Superior temporal gyrus (tissue), 1 donor: Measurements from ENCODE around the gene USP6.
A peak's percentile ranks its signal among the peaks of the same experiment; 100 is the strongest.
"Not testable (repeated sequence)": the region's sequence is repeated elsewhere in the genome, so short reads cannot be mapped to it uniquely, and the experiment has no call there.

Experiments
- DNase-seq: peaks from one replicate; pipeline ENCODE4 v3.0.0-alpha.2; 2016; ENCODE audit errors: extremely low spot score

The USP6 gene

DNA sequence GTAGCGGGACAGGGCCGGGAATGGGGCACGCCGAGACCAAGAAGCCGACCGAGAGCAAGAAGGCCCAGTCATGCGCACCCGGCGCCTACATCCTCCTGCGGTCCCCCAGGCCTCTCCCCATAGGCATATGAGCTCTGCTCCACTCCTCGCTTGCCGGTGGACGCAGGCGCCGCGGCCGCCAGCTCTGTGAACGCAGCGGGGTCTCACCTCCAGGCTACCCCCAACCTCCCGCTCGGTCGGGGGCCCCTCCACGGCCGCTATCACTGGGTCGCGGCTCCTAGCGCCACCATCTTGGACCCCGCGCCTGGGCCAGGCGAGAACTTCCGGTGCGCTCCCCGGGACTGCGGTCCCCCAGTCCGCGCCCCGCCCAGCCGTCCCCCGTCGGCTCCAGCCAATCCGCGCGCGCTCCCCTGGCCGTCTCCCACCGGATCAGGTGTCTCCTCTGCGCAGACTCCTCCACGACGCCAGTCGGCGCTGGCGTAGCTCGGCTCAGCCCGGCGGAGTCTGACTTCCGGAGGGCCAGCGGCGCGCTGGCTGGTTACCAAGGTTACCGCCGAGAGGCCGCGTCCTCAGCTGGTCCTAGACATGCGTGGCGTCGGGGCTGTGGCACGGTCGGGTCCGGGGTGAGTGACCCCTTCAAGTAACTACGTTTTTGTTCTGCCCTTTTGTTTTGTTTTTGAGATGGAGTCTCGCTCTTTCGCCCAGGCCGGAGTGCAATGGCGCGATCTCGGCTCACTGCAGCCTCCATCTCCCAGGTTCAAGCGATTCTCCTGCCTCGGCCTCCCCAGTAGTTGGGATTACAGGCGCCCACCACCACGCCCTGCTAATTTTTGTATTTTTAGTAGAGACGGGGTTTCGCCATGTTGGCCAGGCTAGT, 75.9 kb downstream of the USP6 start, which contains the start of gene ZNF594:
Gene ZNF594 (minus strand): TSS at position 328 of the 877 bp plus-strand sequence. CDS start 7,612 bp downstream, outside the sequence.
- peak; percentile 93 for DNase-seq

DNA sequence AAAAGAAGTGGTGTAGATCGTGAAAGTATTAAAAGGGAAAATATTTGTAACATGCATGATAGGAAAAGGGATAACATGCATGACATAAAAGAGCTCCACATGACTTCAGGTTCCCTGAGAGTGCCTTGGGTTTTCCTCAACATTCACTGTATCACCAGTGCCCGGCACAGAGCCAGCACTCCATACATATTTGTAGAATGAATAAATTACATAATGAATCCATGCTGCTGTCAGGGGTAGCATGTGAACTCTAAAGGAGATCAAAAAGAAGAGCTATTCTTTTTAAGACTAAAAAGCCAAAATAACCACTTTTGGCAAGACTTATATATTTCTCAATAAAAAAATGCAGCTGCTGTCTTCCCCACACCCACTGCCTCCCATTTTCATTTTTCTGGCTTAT, 78.5 kb downstream of the USP6 start:
- peak; percentile 41 for DNase-seq

DNA sequence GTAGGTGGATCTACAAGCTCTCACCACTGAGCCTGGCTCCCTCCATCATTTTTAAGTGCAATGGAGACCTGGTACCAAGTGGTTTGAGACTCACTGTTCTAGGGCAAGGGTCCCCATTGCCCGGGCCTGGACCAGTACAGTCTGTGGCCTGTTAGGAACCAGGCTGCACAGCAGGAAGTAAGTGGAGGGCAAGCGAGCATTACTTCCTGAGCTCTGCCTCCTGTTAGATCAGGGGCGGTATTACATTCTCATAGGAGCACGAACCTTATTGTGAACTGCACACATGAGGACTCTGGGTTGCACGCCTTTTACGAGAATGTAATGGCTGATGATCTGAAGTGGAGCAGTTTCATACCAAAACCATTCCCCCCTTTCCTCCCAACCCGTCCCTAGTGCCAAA, 82.6 kb downstream of the USP6 start:
- no peak for DNase-seq

DNA sequence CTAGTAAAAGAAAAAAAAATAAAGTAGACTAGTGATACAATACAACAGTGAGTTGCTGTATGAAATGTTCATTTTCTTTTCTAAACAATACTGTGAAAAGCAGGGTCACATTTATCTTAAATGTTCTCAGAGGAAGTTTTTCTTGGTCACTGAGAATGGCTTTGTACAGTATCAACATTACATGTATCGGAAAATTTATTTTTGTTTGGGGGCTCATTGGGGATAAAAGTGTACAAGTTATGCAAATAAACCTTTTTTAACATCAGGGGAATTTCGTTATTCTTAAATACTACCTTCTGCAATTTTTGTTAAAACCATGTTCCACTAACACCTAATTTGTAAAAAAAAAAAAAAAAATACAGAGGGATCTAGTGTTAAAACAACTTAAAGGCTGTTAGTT, 84.5 kb downstream of the USP6 start:
- DNase-seq: no peak

DNA sequence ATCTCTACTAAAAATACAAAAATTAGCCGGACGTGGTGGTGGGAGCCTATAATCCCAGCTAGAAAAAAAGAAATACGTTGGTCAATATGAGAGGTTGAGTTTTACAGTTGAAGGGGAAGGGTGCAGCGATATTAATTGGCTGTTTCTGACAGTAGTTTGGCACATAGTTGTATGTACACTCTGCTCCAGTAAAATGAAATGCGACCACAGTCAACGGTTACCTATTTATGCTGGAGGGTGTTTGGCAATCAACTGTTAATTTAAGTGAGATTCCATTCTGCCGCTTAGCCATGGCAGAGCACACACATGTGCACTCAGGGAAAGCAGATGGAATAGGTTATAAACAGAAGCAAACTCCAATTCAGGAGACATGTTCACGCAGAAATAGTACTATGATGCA, 85.2 kb downstream of the USP6 start:
- DNase-seq: no peak

DNA sequence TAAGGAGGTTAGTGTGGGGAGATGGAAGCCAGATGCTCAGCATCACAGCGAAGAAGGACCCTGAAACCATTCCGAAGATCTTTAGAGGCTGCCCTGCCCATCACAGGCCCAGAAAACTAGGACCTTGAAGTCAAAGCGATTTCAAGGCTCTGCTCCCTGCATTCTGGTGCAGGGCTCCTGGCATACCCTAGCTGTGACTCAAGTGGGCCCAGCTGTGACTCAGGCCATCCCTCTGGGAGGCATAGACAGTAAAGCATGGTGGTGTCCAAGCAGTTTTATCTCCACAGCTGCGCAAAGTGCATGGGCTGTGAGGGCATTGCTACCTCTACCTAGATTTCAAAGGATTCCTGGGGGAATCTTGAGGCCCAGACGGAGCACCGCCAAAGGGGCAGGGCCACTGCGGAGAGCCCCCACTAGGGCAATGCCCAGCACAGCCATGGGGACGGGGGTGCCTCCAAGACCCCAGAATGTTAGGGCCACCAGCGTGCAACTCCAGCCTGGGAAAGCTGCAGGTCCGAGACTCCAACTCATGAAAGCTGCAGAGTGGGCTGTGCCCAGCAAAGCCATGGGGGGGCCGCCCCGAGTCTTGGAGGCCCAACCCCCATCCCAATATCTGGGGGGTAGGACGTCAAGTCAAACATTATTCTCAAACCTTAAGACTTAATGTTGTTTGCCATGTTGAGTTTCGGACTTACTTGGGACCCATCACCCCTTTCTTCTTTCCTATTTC, 87.5 kb downstream of the USP6 start:
- DNase-seq: no peak

DNA sequence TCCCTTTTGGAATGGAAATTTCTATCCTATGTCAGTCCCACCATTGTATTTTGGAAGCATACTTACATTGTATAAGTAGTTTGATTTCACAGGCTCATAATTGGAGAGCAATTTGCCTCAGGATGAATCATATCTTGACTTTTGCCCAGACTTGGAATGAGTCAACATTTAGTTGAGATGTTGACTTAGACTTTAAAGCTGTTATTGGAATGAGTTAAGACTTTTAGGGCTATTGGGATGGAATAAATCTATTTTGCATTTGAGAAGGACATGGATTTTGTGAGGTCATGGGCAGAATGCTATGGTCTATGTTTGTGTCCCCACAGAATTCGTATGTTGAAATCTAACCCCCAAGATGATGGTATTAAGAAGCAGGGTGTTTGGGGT, 88.1 kb downstream of the USP6 start:
- no peak for DNase-seq

DNA sequence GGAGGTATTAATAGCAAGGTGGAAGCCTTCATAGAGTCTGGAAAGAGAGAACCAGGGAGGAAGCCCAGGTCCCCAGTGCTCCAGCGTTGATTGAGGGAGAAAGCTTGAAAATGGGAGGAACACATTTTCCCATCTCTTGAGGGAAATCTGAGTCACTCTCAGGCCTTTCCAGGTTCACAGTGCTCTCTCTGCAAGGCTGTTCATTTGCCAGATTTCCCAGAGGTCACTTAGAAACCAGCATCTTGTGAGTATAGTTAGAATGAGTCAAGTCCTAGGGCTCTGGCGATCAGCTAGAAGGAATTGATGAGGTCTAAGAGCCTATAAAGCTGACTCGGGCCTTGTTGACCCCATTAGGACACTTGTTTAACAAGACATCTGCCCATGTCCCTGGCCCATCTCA, 93.6 kb downstream of the USP6 start:
- DNase-seq: no peak

DNA sequence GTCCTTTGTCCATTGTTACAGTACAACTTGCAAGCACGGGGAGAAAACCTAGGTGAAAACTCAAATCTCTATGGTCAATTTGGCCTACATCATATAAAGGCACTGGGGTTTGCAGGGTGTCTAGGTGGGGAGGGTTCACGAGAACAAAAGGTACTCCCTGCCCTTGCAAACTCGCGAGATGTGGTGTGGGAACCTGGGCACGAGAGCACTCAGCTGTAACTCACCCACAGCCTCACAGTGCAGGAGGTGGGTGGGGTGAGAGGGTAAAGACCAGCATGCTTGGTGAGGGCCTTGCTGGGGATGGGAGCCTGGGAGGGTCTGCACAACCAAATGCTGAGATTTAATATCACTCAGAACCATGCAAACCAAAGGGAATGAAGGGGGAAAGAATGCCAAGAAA, 94.3 kb downstream of the USP6 start:
- no peak for DNase-seq

DNA sequence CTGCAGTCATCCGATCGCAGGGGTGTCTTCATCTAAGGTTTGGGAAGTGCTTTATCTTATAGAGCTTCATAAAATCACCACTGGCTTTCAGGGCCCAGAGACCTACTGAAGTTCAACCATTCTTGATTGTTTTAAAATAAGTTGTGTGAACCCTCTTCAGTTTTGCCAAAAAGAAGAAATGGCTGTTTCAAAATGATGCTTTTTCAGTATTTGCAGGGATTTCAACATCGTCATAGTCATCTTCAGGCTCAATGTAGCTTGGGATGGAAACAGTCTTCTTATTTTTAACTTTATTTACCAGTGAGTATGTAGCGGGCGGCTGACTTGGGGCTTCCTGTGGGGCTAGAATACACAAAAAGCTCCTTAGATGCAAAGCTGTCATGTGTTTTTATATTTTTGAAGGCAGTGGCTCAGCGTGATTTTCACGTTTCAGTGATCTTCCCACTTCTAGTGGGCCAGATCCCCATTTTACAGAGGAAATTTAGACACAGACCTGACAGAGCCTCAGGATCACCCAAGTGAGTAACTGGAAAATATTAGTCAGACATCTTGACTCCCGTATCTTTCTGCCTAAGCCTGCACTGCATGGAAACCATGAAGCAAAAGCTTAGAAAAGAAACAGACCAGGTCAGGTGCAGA, 94.9 kb downstream of the USP6 start:
- DNase-seq: no peak

DNA sequence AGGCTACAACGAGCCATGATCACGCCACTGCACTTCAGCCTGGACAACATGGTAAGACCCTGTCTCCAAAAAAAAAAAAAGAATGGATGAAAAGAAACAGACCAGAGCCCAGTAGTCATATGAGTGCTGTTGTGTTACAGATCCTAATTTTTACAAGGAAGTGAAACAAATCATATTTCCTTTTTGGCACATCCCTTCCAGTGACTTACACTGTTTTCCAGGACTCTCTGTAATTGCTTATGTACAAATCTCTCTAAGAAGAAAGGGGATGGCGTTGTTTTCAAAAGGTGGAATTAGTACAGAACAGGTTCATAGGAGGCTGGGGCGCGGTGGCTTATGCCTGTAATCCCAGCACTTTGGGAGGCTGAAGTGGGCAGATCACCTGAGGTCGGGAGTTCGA, 95.6 kb downstream of the USP6 start:
- no peak for DNase-seq

DNA sequence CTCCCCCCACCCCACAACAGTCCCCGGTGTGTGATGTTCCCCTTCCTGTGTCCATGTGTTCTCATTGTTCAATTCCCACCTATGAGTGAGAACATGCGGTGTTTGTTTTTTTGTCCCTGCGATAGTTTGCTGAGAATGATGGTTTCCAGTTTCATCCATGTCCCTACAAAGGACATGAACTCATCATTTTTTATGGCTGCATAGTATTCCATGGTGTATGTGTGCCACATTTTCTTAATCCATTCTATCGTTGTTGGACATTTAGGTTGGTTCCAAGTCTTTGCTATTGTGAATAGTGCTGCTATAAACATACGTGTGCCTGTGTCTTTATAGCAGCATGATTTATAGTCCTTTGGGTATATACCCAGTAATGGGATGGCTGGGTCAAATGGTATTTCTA, 101.7 kb downstream of the USP6 start:
- DNase-seq: not testable (repeated sequence)

DNA sequence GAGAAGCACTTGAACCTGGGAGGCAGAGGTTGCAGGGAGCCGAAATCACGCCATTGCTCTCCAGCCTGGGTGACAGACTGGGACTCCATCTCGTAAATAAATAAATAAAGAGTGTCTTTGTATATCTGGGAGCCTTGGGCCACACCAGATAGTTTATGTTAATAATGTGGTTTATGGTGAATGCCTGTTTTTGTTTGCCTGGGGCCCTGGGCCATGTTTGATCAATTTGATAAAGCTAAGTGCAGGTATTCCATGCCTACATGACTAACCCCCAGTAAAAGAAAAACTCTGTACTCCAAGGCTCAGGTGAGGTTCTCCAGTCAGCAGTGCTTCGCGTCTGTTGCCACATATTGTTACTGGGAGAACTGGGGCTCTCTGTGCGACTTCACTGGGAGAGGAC, 103.7 kb downstream of the USP6 start:
- no peak for DNase-seq

DNA sequence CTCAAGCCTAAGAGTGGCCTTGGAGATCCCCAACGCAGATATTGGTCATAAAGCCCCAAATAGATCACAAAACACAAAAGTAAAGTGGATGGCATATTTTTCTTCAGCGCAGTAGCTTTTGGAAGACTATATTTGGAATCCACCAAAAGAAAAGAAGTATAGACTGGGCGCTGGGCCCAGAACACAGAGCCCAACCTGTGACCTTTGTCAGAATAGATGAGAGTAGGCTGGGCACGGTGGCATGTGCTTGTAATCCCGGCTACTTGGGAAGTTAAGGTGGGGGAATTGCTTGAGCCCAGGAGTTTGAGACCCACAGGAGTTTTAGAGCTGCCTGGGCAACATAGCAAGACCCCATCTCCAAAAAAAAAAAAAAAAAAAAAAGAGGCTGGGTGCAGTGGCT, 104.2 kb downstream of the USP6 start:
- DNase-seq: no peak

DNA sequence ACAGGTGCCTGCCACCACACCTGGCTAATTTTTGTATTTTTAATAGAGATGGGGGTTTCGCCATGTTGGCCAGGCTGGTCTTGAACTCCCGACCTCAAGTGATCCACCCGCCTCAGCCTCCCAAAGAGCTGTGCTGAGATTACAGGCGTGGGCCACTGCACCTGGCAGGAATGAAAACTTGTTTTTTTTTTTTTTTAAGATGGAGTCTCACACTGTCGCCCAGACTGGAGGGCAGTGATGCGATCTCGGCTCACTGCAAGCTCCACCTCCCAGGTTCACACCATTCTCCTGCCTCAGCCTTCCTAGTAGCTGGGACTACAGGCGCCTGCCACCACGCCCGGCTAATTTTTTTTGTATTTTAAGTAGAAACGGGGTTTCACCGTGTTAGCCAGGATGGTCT, 106.1 kb downstream of the USP6 start:
- not testable (repeated sequence) for DNase-seq
